ENCODE measurements around the gene ANXA11.

Gene ANXA11

DNA sequence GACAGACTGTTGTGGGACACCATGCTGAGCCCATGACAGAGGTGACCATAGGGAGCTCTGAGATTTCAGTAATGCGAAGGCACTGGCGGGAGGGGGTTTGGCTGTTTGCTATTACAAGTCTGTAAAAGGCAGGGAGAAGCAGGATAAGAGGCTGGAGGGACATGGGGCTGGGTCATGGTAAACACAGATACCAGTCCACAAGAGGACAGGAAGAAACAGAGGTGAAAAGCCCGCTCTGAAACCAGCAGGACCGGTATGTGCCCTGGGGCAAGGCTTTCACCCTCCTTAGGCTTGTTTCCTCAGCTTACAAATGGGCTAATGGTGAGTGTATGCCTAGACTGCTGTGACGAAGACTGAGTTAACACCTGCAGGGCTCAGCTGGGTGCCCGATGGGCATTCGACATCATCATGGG lies 34.1 kb downstream of the ANXA11 start:
- H3K14ac ChIP-seq (ENCODE audit: low read length): no peak overlapping the region
- no peak overlapping the region for H3K4me3 ChIP-seq (ENCODE audit: low read length in 2 of 2)
- H3K27me3 ChIP-seq (ENCODE audit: control insufficient read depth in 3 of 3, insufficient read depth in 3 of 3, low read depth in 1 of 3, low read length in 3 of 3): no peaks in the 10 kb centered on the region
- no peak overlapping the region for H3K4me2 ChIP-seq (ENCODE audit: insufficient read depth, low read length, poor library complexity, severe bottlenecking)
- H4K91ac ChIP-seq (ENCODE audit: low read depth, low read length, poor library complexity): no peak overlapping the region
- no peak overlapping the region for H2BK15ac ChIP-seq (ENCODE audit: low read length)
- DNase-seq (ENCODE audit: low spot score): no peak
- no peak overlapping the region for H2BK12ac ChIP-seq (ENCODE audit: low read length)
- H3K9ac ChIP-seq (ENCODE audit: low read depth, low read length, poor library complexity): no peak overlapping the region
- no peak overlapping the region for H4K8ac ChIP-seq (ENCODE audit: low read depth, low read length)
- no peaks in the 10 kb centered on the region for H3K79me1 ChIP-seq (ENCODE audit: low read depth, low read length)
- peak overlapping the region; percentile 39 for H3K18ac ChIP-seq (ENCODE audit: low read length)
- no peaks in the 10 kb centered on the region for H3K36me3 ChIP-seq (replicated peaks in 1 of 2; ENCODE audit: control insufficient read depth in 2 of 2, insufficient read depth in 2 of 2, low read length in 2 of 2)
- no peaks in the 10 kb centered on the region for H3K9me3 ChIP-seq (replicated peaks in 1 of 2; ENCODE audit: control insufficient read depth in 2 of 2, insufficient read depth in 1 of 2, low read depth in 1 of 2, low read length in 2 of 2)
- H2AK5ac ChIP-seq (ENCODE audit: low read depth, low read length): no peak overlapping the region
- no peak overlapping the region for H2BK5ac ChIP-seq (ENCODE audit: low read length)
- peaks cover 0 to 4% of the 10 kb centered on the region in 2 donors for H3K4me1 ChIP-seq (ENCODE audit: control insufficient read depth in 2 of 2, insufficient read depth in 1 of 2, low read depth in 1 of 2, low read length in 2 of 2)
- no peak overlapping the region for H3K23ac ChIP-seq (ENCODE audit: low read depth, low read length, poor library complexity)
- WGBS, 2 donors (ENCODE audit: extremely low coverage in 2 of 2, insufficient read length in 2 of 2, insufficient replicate concordance in 1 of 2): no CpG with 5 or more reads among the region's 7 CpGs
- H2AFZ ChIP-seq (ENCODE audit: low read length): no peak overlapping the region
- no peak overlapping the region for H3K4ac ChIP-seq (ENCODE audit: low read length)
- no peak overlapping the region for H3K27ac ChIP-seq (replicated peaks; ENCODE audit: low read length)
- no peak overlapping the region for H2BK120ac ChIP-seq (ENCODE audit: low read depth, low read length)

DNA sequence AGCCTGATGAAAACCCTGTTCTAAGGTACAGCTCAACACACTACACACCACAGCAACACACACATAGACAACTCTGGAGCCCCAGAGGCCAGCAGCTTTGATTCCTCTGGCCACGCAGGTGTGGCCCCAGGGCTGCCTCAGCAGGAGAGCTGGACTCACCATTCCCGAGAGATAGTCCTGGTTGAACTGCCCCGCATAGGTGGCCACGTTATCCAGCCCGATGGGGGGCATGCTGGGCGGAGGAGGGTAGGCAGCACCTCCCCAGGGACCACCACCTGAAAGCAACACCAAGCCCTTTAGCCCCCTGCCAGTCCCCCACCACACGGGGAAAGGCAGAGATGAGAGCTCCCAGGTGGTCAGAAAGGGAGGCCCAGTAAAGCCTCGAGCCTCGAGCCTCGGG lies 34.7 kb downstream of the ANXA11 start:
- no peak overlapping the region for H4K8ac ChIP-seq (ENCODE audit: low read depth, low read length)
- no peak overlapping the region for H2BK120ac ChIP-seq (ENCODE audit: low read depth, low read length)
- no peak overlapping the region for H4K91ac ChIP-seq (ENCODE audit: low read depth, low read length, poor library complexity)
- H3K4me1 ChIP-seq (ENCODE audit: control insufficient read depth in 2 of 2, insufficient read depth in 1 of 2, low read depth in 1 of 2, low read length in 2 of 2): peaks cover 0 to 4% of the 10 kb centered on the region in 2 donors
- H2BK12ac ChIP-seq (ENCODE audit: low read length): no peak overlapping the region
- no peaks in the 10 kb centered on the region for H3K36me3 ChIP-seq (replicated peaks in 1 of 2; ENCODE audit: control insufficient read depth in 2 of 2, insufficient read depth in 2 of 2, low read length in 2 of 2)
- no peak overlapping the region for H3K9ac ChIP-seq (ENCODE audit: low read depth, low read length, poor library complexity)
- H3K4me2 ChIP-seq (ENCODE audit: insufficient read depth, low read length, poor library complexity, severe bottlenecking): no peak overlapping the region
- no peak overlapping the region for H3K27ac ChIP-seq (replicated peaks; ENCODE audit: low read length)
- no peaks in the 10 kb centered on the region for H3K79me1 ChIP-seq (ENCODE audit: low read depth, low read length)
- H3K9me3 ChIP-seq (replicated peaks in 1 of 2; ENCODE audit: control insufficient read depth in 2 of 2, insufficient read depth in 1 of 2, low read depth in 1 of 2, low read length in 2 of 2): no peaks in the 10 kb centered on the region
- no peak overlapping the region for H3K23ac ChIP-seq (ENCODE audit: low read depth, low read length, poor library complexity)
- H3K4me3 ChIP-seq (ENCODE audit: low read length in 2 of 2): no peak overlapping the region
- no peak overlapping the region for H2BK5ac ChIP-seq (ENCODE audit: low read length)
- no CpG with 5 or more reads among the region's 10 CpGs for WGBS, 2 donors (ENCODE audit: extremely low coverage in 2 of 2, insufficient read length in 2 of 2, insufficient replicate concordance in 1 of 2)
- no peak overlapping the region for H2AFZ ChIP-seq (ENCODE audit: low read length)
- H2AK5ac ChIP-seq (ENCODE audit: low read depth, low read length): no peak overlapping the region
- H3K18ac ChIP-seq (ENCODE audit: low read length): no peak overlapping the region
- DNase-seq (ENCODE audit: low spot score): no peak
- H3K4ac ChIP-seq (ENCODE audit: low read length): no peak overlapping the region
- no peak overlapping the region for H3K14ac ChIP-seq (ENCODE audit: low read length)
- H2BK15ac ChIP-seq (ENCODE audit: low read length): no peak overlapping the region
- H3K27me3 ChIP-seq (ENCODE audit: control insufficient read depth in 3 of 3, insufficient read depth in 3 of 3, low read depth in 1 of 3, low read length in 3 of 3): no peaks in the 10 kb centered on the region

DNA sequence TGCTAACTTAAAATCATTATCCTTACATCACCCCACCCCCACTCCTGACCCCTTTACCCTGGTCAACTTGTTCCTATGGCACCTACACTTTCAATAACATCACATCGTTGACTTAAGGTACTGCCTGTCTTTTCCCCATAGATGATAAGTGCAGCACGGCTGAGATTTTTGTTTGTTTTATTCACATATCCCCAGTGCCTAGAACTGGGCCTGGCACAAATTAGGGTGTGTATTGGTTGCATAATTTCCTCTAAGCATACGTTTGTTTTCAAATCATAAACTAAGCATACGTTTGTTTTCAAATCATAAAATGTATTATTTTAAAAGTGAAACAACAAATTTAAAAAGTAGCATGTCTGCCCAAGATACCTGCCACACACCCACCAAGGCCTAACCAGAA lies 35.3 kb downstream of the ANXA11 start:
- Histone ChIP-seq H3K9me3 (replicated peaks in 1 of 2; ENCODE audit: control insufficient read depth in 2 of 2, insufficient read depth in 1 of 2, low read depth in 1 of 2, low read length in 2 of 2) (no peaks in the 10 kb centered on the region), H2BK120ac (ENCODE audit: low read depth, low read length) (no peak overlapping the region), H3K9ac (ENCODE audit: low read depth, low read length, poor library complexity) (no peak overlapping the region), H2AFZ (ENCODE audit: low read length) (no peak overlapping the region), H3K14ac (ENCODE audit: low read length) (no peak overlapping the region), H3K23ac (ENCODE audit: low read depth, low read length, poor library complexity) (no peak overlapping the region), H3K79me1 (ENCODE audit: low read depth, low read length) (no peaks in the 10 kb centered on the region), H3K4me2 (ENCODE audit: insufficient read depth, low read length, poor library complexity, severe bottlenecking) (no peak overlapping the region), H2BK15ac (ENCODE audit: low read length) (no peak overlapping the region), H3K18ac (ENCODE audit: low read length) (no peak overlapping the region), H3K4me1 (ENCODE audit: control insufficient read depth in 2 of 2, insufficient read depth in 1 of 2, low read depth in 1 of 2, low read length in 2 of 2) (peaks cover 0 to 4% of the 10 kb centered on the region in 2 donors), H4K8ac (ENCODE audit: low read depth, low read length) (no peak overlapping the region), H2BK5ac (ENCODE audit: low read length) (no peak overlapping the region), H4K91ac (ENCODE audit: low read depth, low read length, poor library complexity) (no peak overlapping the region), H3K27me3 (ENCODE audit: control insufficient read depth in 3 of 3, insufficient read depth in 3 of 3, low read depth in 1 of 3, low read length in 3 of 3) (no peaks in the 10 kb centered on the region), H2BK12ac (ENCODE audit: low read length) (no peak overlapping the region), H3K27ac (replicated peaks; ENCODE audit: low read length) (no peak overlapping the region), H3K36me3 (replicated peaks in 1 of 2; ENCODE audit: control insufficient read depth in 2 of 2, insufficient read depth in 2 of 2, low read length in 2 of 2) (no peaks in the 10 kb centered on the region), H3K4ac (ENCODE audit: low read length) (no peak overlapping the region), H2AK5ac (ENCODE audit: low read depth, low read length) (no peak overlapping the region), H3K4me3 (ENCODE audit: low read length in 2 of 2) (no peak overlapping the region)
- DNase-seq (ENCODE audit: low spot score): no peak
- no CpG with 5 or more reads among the region's 4 CpGs for WGBS, 2 donors (ENCODE audit: extremely low coverage in 2 of 2, insufficient read length in 2 of 2, insufficient replicate concordance in 1 of 2)

DNA sequence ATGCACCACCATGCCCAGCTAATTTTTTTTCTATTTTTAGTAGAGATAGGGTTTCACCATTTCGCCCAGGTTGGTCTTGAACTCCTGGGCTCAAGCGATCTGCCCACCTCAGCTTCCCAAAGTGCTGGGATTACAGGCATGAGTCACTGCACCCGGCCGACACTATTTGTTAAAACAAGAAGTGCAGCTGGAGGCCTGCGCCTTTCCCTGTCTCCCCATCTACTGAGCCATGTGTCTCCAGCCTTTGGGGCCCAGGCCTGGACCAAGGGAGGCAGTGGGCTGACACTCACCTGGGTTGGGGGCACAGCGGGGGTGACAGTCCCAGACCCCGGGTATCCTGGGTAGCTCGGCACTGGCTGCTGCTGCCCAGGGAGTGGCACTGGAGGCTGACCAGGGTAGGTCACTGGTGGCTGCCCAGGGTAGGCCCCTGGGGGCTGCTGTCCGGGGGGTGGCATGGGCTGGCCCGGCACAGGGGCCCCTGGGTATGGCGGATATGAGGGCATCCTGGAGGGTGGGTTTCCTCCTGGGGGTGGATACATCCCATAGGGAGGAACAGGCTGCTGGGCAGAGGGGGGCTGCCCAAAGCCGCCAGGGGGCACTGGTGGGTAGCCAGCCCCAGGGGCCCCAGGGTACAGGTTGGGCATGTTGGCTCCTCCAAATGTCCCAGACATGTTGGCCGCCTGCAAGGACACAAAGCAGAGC lies 36.5 kb downstream of the ANXA11 start:
- Histone ChIP-seq H3K36me3 (replicated peaks in 1 of 2; ENCODE audit: control insufficient read depth in 2 of 2, insufficient read depth in 2 of 2, low read length in 2 of 2) (no peaks in the 10 kb centered on the region), H3K9ac (ENCODE audit: low read depth, low read length, poor library complexity) (no peak overlapping the region), H3K23ac (ENCODE audit: low read depth, low read length, poor library complexity) (no peak overlapping the region), H2BK5ac (ENCODE audit: low read length) (no peak overlapping the region), H3K4ac (ENCODE audit: low read length) (no peak overlapping the region), H3K18ac (ENCODE audit: low read length) (peak overlapping the region; percentile 9), H3K27ac (replicated peaks; ENCODE audit: low read length) (no peak overlapping the region), H2BK15ac (ENCODE audit: low read length) (no peak overlapping the region), H3K79me1 (ENCODE audit: low read depth, low read length) (no peaks in the 10 kb centered on the region), H3K4me2 (ENCODE audit: insufficient read depth, low read length, poor library complexity, severe bottlenecking) (no peak overlapping the region), H4K8ac (ENCODE audit: low read depth, low read length) (no peak overlapping the region), H3K4me1 (ENCODE audit: control insufficient read depth in 2 of 2, insufficient read depth in 1 of 2, low read depth in 1 of 2, low read length in 2 of 2) (peaks cover 0 to 6% of the 10 kb centered on the region in 2 donors), H2AK5ac (ENCODE audit: low read depth, low read length) (no peak overlapping the region), H4K91ac (ENCODE audit: low read depth, low read length, poor library complexity) (no peak overlapping the region), H3K14ac (ENCODE audit: low read length) (no peak overlapping the region), H2BK120ac (ENCODE audit: low read depth, low read length) (no peak overlapping the region), H3K9me3 (replicated peaks in 1 of 2; ENCODE audit: control insufficient read depth in 2 of 2, insufficient read depth in 1 of 2, low read depth in 1 of 2, low read length in 2 of 2) (no peaks in the 10 kb centered on the region), H3K27me3 (ENCODE audit: control insufficient read depth in 3 of 3, insufficient read depth in 3 of 3, low read depth in 1 of 3, low read length in 3 of 3) (no peaks in the 10 kb centered on the region), H2AFZ (ENCODE audit: low read length) (no peak overlapping the region), H3K4me3 (ENCODE audit: low read length in 2 of 2) (no peak overlapping the region), H2BK12ac (ENCODE audit: low read length) (no peak overlapping the region)
- DNase-seq (ENCODE audit: low spot score): no peak
- WGBS, 2 donors (ENCODE audit: extremely low coverage in 2 of 2, insufficient read length in 2 of 2, insufficient replicate concordance in 1 of 2): no CpG with 5 or more reads among the region's 13 CpGs

Measured in neuronal stem cell (in vitro differentiated cells).